GM11168 (cell line): ENCODE data around the gene COG6.

ENCODE experiments used
- in situ Hi-C: fragments of 300-500 bp; cut with MboI; formaldehyde crosslinking; loops from one replicate; pipeline ENCODE4 v1.12.0; 2022; ENCODE audit warnings: low sequenced_read_pairs; ENCODE audit not compliant: unreplicated experiment

COG6 gene

DNA sequence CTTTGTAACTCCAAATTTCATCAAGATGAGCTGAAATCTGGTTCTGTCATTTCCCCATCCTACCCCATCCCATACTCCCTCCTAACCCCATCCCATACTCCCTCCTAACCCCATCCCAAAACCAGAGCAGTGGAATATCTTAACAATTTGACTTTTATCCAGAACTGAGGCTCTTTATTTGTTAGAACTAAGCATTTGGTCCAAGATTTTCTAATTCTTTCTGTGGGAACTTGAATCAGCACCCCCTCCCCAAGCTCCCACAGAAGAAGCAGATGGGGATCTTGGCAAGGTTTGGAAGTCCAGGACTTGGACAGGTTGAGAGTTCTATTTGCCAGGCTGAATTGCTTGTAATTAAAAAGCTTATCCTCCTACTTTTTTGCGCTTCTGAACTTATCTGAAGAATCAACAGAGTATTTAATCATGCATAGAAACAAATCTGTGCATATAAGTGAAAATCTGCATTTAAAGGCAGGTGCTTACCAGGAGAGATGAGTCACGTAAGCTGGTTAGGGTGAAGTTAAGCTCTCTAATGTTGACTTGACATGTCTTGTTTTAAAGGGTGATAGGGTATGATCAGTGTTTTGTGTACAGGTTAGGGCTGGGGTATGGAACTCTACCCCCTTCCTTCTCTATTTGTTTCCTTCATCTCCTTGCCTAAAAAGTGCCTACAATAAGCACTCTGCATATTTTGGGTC, 111.1 kb downstream of the COG6 start:
- in situ Hi-C loops, result no loop called here

GRCh38 chr13:39767791-39768517, 112.5 kb downstream of the COG6 start:
- in situ Hi-C loops, result no loop called here

DNA sequence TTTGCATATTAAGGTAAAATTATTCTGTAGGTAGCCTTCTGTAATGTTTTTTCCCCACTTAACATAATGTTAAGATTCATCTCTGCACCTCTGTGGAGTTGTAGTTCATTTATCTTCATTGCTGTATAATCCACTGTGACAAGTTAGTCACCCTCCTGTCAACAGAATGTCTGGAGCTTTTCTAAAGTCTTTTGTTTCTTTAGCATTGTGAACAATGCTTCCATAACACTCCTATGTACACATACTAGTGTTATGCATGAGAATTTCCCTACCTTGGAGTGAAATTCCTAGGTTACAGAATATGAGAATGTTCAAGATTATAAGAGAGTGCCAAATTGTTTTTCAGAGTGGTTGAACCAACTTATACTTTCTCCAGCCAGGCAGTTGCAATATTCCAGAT, 113.5 kb downstream of the COG6 start:
- in situ Hi-C loops, result no loop called here

- in situ Hi-C loops, result no loop called here
Observed at GRCh38 chr13:39770221-39771090, 115.0 kb downstream of the COG6 start.

- in situ Hi-C loops, result no loop called here
Observed at GRCh38 chr13:39773833-39774232, 118.4 kb downstream of the COG6 start.

- in situ Hi-C loops, result loop anchor here (25.0 kb wide), 1 partner anchor 911 kb away; no protein-coding TSS in a partner anchor
Observed at GRCh38 chr13:39776439-39776838, 121.0 kb downstream of the COG6 start.

- in situ Hi-C loops, result loop anchor here (25.0 kb wide), 1 partner anchor 910 kb away; no protein-coding TSS in a partner anchor
Observed at GRCh38 chr13:39777021-39777420, 121.6 kb downstream of the COG6 start.

GRCh38 chr13:39777527-39778061, 122.1 kb downstream of the COG6 start:
- in situ Hi-C loops, result loop anchor here (25.0 kb wide), 1 partner anchor 910 kb away; no protein-coding TSS in a partner anchor

DNA sequence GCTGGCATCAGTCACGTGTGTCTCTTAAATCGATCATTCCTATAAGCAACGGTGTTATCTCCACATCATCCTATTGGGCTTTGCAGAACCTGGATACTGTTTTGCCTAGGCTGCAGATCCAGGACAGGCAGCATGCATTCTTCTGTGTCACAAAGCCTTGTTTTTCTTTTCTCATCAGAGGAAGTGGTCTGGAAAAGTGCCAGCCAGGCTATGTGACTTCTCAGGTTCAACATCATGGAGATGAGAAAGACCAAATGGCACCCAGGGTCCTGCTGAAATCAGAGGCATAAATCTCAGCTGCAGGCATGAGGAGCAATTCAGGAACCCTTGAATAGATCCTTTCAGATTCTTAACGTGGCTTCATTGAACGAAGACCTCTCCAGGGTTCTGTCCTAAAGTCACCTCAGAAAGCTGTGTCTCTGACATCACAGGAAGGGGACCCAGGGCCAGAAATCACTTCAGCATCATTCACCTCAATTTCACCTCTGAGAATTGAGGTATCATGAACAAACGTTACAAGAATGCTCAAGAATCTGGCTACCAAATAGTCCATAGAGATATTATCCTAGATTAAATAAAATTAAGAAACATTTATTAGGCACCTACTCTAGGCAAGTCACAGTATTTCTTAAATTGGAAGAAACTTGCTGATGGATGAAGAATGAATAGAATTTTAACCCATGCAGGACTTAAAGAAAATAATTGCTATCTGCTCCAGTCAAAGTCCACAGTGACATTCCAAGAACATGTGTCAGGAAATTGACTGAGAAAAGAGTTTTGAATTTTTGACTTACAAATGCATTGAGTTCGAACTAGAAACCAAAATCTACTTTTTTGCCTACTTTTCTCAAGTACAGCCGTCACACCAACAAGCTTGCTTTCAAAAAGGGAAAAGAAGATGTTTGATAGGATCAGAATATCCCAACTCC, 124.1 kb downstream of the COG6 start:
- in situ Hi-C loops, result loop anchor here (25.0 kb wide), 1 partner anchor 908 kb away; no protein-coding TSS in a partner anchor

DNA sequence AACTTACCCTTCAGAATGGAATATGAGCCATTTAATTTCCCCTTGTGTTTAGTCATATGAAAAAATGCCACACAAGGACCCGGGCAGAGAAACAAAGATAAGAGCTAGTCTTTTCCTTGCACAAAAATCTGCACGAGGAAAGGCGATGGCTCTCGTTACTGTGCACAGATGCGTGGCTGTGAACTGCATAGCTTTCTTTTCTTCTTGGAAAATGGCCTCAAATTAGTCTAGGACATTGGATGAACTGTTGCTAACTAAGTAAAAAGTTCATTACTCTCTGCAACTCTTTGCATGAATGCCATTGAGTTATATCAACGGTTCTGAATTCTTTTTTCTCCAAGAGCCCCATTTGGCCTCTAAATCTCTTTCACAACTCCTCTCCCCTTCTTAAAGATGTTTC, 125.2 kb downstream of the COG6 start:
- in situ Hi-C loops, result loop anchor here (25.0 kb wide), 1 partner anchor 907 kb away; no protein-coding TSS in a partner anchor

GRCh38 chr13:39781381-39781780, 125.9 kb downstream of the COG6 start:
- in situ Hi-C loops, result loop anchor here (25.0 kb wide), 1 partner anchor 906 kb away; no protein-coding TSS in a partner anchor

DNA sequence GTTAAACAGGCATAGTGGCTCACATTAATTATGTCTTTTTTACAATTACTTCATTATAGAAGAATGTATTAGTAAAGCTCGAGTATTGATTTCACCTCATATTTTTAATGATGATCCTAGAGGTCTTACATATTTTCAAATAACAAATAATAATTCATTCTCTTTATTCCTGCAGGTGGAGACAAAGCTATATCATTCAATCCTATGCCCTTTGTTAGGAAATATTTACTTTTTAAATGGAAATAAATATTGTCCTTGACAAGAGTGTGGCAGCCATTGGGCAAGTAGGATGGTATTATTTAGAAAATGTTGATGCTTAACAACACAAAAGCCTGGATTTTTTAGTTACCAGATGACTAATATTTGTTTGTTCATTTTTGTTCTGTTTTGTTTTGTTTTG, 127.6 kb downstream of the COG6 start:
- in situ Hi-C loops, result loop anchor here (25.0 kb wide), 1 partner anchor 904 kb away; no protein-coding TSS in a partner anchor

GRCh38 chr13:39784347-39784746, 128.9 kb downstream of the COG6 start:
- in situ Hi-C loops, result loop anchor here (25.0 kb wide), 1 partner anchor 903 kb away; no protein-coding TSS in a partner anchor

DNA sequence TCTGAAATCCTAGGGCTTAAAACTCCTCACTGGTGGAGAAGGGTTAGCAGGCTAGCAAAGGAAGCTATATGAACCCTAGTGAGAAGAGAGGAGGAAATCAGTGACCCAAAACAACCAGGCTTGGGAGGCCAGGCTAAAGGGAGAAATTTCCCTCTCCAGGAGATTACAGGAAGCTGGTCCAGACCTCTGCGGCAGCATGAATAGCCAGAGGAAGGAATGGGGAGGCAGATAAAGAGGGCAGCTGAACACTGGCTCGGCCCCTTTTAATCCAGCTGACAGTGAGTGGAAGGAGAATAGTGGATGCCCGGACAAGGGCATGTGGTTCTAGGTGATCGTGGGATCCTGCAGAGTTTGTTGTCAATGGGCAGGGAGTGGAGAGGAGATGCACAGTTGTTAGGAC, 130.6 kb downstream of the COG6 start:
- in situ Hi-C loops, result loop anchor here (25.0 kb wide), 1 partner anchor 901 kb away; no protein-coding TSS in a partner anchor

GRCh38 chr13:39787086-39787487, 131.6 kb downstream of the COG6 start:
- in situ Hi-C loops, result loop anchor here (25.0 kb wide), 1 partner anchor 900 kb away; no protein-coding TSS in a partner anchor

DNA sequence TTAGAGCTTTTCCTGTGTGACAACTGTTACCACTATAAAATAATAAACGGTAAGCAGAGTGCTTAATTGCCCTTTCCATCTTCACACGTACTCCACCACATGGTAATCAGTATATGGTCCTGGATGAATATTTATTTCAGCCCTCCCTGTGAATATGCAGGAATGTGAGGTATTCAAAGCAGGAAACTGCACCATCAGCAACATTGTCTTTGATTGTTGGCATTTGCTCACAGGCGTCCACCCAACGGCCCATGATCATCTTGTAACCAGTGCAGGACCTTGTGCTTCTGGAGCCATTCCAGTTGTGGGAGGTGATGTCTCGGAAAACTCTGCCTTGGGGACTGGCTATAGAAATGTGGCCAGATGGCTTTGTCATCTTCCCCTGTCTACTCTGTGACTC, 132.6 kb downstream of the COG6 start:
- in situ Hi-C loops, result loop anchor here (25.0 kb wide), 1 partner anchor 899 kb away; no protein-coding TSS in a partner anchor

- in situ Hi-C loops, result loop anchor here (25.0 kb wide), 1 partner anchor 898 kb away; no protein-coding TSS in a partner anchor
Observed at GRCh38 chr13:39789451-39789850, 134.0 kb downstream of the COG6 start.
